GM10266 (cell line): ENCODE results near the gene TNP2.

ENCODE experiments used
- DNase-seq: peaks from one replicate; pipeline ENCODE4 v3.0.0; 2012; ENCODE audit errors: extremely low spot score
- TF ChIP-seq, protein P1 (sequence below): IDR thresholded peaks from 2 replicates; pipeline ENCODE4 v1.5.1; 2012; ENCODE audit warnings: mild to moderate bottlenecking, low read depth; ENCODE audit not compliant: control insufficient read depth, insufficient read depth; ENCODE audit errors: missing control alignments

The TNP2 gene

DNA sequence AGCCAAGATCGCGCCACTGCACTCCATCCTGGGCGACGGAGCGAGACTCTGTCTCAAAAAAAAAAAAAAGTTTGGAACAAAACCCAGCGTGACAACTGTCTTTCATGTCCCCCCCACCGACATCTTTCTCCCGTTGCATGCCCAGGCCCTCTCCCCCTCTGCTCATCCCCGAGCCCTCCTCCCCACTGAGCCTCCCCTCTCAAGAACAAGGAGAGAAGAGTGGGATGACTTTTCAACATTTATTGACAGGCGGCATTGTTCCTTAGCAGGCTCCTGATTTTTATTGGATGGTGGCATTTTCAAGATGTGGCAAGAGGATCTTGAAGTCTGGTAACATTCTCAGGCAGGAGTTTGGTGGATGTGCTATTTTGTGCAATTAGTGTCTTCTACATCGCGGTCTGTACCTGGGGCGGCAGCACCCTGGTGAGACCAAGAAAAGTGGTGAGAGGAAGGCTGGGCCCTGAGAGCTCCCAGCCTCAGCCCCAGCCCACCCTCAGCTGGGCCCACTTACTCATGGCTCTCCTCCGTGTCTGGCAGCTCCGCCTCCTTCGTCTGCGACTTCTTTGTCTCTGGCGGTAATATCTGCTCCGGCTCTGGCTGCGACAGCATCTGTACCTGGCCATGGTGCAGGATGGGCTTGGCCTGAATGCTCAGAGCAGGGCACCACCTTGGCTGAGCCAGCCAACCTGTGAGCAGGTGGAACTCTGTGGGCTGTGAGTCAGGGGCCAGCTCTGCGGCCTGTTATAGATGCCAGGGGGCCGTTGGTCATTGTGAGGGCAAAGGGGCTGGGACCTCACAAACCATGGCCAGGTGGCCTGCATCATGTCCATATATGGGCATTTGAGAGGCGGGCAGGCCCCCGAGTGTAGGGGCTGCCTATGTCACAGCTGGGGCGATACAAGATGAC, 11.7 kb upstream of the TNP2 start, which contains the start of gene PRM1:
TSS of gene PRM1 (minus strand) at position 715 of the 907 bp plus-strand sequence. CDS start at position 623, 92 bp downstream.
- DNase-seq, result no peak

DNA sequence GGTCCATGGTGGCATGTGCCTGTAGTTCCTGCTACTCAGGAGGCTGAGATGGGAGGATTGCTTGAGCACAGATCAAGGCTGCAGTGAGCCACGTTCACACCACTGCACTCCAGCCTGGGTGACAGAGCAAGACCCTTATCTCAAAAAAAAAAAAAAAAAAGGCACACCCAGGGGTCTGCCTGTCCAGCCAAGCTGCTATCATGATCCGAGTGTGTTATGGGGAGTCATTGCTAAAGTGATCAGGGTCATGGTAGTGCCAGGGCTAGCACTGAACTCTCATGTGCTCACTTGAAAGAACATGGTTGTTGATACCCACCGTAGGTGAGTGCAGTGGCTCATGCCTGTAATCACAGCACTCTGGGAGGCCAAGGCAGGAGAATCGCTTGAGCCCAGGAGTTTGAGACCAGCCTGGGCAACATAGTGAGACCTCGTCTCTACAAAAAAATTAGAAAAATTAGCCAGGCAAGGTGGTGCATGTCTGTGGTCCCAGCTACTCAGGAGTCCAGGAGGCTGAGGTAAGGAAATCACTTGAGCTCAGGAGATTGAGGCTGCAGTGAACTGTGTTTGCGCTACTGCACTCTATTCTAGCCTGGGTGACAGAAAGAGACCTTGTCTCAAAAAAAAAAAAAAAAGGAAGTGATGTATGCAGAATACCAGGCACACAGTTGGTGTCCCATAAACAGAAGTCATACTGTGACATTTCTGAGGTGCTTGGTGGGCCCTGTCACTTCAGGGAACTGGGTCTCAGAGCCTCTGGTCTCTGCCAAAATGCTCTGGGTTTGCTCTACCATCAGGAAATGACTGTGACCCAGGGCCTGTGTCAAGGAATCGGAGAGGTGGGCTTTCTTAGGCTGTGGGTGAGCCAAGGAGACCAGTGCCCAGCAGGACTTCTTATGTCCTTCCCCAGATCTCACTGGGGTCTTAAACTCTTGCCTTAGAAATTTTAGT, 9.8 kb upstream of the TNP2 start:
- TF ChIP-seq, protein P1, sequence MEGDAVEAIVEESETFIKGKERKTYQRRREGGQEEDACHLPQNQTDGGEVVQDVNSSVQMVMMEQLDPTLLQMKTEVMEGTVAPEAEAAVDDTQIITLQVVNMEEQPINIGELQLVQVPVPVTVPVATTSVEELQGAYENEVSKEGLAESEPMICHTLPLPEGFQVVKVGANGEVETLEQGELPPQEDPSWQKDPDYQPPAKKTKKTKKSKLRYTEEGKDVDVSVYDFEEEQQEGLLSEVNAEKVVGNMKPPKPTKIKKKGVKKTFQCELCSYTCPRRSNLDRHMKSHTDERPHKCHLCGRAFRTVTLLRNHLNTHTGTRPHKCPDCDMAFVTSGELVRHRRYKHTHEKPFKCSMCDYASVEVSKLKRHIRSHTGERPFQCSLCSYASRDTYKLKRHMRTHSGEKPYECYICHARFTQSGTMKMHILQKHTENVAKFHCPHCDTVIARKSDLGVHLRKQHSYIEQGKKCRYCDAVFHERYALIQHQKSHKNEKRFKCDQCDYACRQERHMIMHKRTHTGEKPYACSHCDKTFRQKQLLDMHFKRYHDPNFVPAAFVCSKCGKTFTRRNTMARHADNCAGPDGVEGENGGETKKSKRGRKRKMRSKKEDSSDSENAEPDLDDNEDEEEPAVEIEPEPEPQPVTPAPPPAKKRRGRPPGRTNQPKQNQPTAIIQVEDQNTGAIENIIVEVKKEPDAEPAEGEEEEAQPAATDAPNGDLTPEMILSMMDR, result no peak
- DNase-seq, result no peak

More for the DNA sequence above, 11.7 kb upstream of the TNP2 start, which contains the start of gene PRM1:
- TF ChIP-seq, protein P1, result no peak

DNA sequence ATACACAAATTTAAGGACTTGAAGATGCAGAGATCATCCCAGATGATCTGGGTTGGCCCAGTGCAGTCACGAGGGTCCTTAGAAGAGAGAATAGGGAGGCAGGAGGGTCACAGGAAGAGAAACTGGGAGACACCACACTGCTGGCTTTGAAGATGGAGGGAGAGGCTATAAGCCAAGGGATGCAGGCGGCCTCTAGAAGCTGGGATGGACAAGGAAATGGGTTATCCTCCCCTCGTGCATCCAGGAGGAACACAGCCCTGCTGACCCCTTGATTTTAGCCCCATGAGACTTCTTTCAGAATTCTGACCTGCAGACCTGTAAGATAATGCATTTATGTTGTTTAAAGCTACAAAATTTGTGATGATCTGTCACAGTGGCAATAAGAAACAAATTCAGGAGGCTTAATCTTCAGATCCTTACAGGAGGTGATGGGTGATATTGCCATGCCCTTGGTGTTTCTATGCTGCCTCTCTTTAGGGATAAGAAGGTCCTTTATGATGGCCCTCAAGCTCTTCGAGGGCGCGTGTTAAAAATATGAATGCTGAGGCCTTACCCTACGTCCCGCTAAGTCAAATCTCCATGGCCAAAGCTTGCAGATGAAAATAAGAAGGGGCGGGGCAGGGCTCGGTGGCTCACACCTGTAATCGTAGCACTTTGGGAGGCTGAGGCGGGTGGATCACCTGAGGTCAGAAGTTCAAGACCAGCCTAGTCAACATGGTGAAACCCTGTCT, 8.6 kb upstream of the TNP2 start:
- TF ChIP-seq, protein P1, result no peak
- DNase-seq, result no peak

DNA sequence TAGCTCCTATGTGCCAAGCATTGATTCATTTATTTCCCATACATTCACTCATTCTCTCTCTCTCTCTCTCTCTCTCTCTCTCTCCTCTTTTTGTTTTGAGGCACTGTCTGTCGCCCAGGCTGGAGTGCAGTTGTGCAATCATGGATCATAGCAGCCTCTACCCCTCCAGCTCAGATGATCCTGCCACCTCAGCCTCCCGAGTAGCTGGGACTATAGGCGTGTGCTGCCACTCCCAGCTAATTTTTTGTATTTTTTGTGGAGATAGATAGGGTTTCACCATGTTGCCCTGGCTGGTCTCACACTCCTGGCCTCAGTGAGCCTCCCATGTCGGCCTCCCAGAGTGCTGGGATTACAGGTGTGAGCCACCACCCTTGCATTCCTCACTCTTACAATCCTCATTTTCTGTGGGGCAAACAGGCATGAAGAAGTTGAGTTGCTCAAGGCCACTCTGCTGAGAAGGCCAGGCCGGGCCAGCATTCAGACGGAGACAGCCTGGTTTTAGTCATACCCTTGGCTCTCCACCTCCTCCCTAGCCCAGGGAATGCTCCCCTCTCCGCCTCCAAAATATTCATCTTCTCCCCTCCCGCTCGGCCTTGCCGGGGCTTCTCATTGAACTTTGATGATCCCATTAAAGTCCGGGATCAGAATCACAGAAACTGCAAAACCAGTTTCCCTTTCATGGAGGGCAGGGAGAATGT, 7.9 kb upstream of the TNP2 start:
- TF ChIP-seq, protein P1, result no peak
- DNase-seq, result no peak

DNA sequence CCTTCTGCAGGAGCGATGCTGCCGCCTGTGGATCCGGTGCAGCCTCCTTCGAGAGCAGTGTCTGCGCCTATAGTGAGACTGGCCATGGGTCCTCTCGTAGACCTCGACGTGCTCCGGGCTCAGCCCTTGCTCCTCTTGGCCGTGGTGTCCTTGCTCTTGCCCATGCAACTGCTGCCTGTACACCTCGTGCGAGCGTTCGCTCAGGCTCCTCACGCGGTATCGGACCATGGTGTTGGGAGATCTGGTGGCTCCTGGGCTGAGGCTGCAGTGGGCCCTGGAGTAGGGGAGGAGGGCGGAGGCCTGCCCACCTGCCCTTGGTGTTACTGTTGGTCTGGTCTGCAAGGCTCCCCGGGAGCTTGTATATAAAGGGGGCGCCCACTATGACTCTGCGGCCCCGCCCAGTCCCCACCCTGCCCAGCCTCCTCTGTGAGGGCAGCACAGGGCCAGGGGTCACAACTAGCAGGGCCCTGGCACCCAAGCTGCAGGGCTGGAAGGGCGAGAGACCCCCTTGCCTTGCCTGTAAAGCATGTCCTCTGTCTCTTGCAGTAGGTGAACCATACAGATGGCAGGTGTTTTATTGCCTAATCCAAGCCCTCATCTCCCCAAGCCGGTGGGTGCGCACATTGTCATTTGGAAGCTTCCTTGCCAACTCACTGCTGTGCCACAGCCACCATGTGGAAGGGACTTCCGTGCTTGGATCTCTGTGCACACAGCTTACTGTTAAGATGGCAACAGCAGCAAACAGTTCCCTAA, 7.2 kb upstream of the TNP2 start, which contains the start of gene PRM2:
TSS of gene PRM2 (minus strand) at position 338 of the 753 bp plus-strand sequence. CDS start at position 228, 110 bp downstream.
- TF ChIP-seq, protein P1, result no peak
- no peak for DNase-seq
